OCI-LY3 (cell line): ENCODE measurements around the gene EPHB2.

Experiments used
- H2AFZ ChIP-seq: fragments of 200-600, 300-600 bp; shearing (Covaris generic); 2 replicates; pipeline ENCODE4 v1.6.0; 2014; ENCODE audit warnings: antibody characterized with exemption, low read depth, low read length
- H3K27ac ChIP-seq: fragments of 200-600, 300-600 bp; sonication (generic); 2 replicates; pipeline ENCODE4 v1.5.1; 2014; ENCODE audit warnings: mild to moderate bottlenecking, low read length, moderate library complexity, mixed read lengths
- H3K27me3 ChIP-seq: fragments of 200-600, 300-600 bp; sonication (generic); 2 replicates; pipeline ENCODE4 v1.6.1; 2014; ENCODE audit warnings: low read depth, low read length, mixed read lengths
- H3K36me3 ChIP-seq: fragments of 200-600, 300-600 bp; sonication (generic); replicated peaks from 2 replicates; pipeline ENCODE3; 2014; ENCODE audit warnings: low read depth, low read length, mixed read lengths
- H3K4me1 ChIP-seq: fragments of 300-600, 200-600 bp; sonication (generic); 2 replicates; pipeline ENCODE4 v1.6.1; 2014; ENCODE audit warnings: low read length, mixed read lengths
- H3K4me2 ChIP-seq: fragments of 200-600, 300-600 bp; sonication (generic); 2 replicates; pipeline ENCODE4 v1.6.1; 2014; ENCODE audit warnings: low read length, mixed read lengths
- H3K4me3 ChIP-seq: fragments of 300-600, 200-600 bp; sonication (generic); 2 replicates; pipeline ENCODE4 v1.5.1; 2014; ENCODE audit warnings: antibody characterized with exemption, mild to moderate bottlenecking, low read length, moderate library complexity
- H3K79me2 ChIP-seq: fragments of 300-600, 200-600 bp; shearing (Covaris generic); 2 replicates; pipeline ENCODE4 v1.6.1; 2014; ENCODE audit warnings: mild to moderate bottlenecking, low read length, mixed read lengths
- H3K9ac ChIP-seq: fragments of 300-600, 200-600 bp; shearing (Covaris generic); 2 replicates; pipeline ENCODE4 v1.6.0; 2014; ENCODE audit warnings: mild to moderate bottlenecking, low read length, moderate library complexity
- H3K9me3 ChIP-seq: fragments of 200-600, 300-600 bp; shearing (Covaris generic); 2 replicates; pipeline ENCODE4 v1.6.1; 2014; ENCODE audit warnings: low read length, mixed read lengths; ENCODE audit not compliant: insufficient read depth
- H4K20me1 ChIP-seq: fragments of 200-600, 300-600 bp; sonication (generic); 2 replicates; pipeline ENCODE4 v1.6.1; 2016; ENCODE audit warnings: low read length, mixed read lengths; ENCODE audit not compliant: insufficient read depth
- CTCF ChIP-seq: fragments of 200-600, 300-600 bp; sonication (generic); IDR thresholded peaks from 2 replicates; pipeline ENCODE4 v1.5.1; 2014; ENCODE audit warnings: antibody characterized with exemption, low read length, low read depth
- EZH2phosphoT487 ChIP-seq: fragments of 200-600 bp; shearing (Covaris generic); IDR thresholded peaks from 2 replicates; pipeline ENCODE4 v1.6.1; 2018; ENCODE audit warnings: antibody characterized with exemption, mixed run types, low read depth

EPHB2 gene

GRCh38 chr1:22755641-22756040 is 45.0 kb downstream of the EPHB2 start:
- H3K4me1 ChIP-seq: peaks cover 29% of the 10 kb centered on the region

GRCh38 chr1:22756125-22756735 is 45.6 kb downstream of the EPHB2 start:
- Histone ChIP-seq H3K27ac (no peak overlapping the region), H2AFZ (no peak overlapping the region), H3K9ac (no peak overlapping the region), H4K20me1 (no peaks in the 10 kb centered on the region), H3K79me2 (no peaks in the 10 kb centered on the region; the same call in 1 of the 2 replicates), H3K4me3 (no peak overlapping the region), H3K4me2 (no peak overlapping the region), H3K27me3 (no peaks in the 10 kb centered on the region), H3K9me3 (no peaks in the 10 kb centered on the region), H3K4me1 (peaks cover 26% of the 10 kb centered on the region), H3K36me3 (no peaks in the 10 kb centered on the region)
- TF ChIP-seq CTCF (no peak), EZH2phosphoT487 (no peak)

More at GRCh38 chr1:22755641-22756040, 45.0 kb downstream of the EPHB2 start:
- Histone ChIP-seq H3K27ac (no peak overlapping the region), H3K9me3 (no peaks in the 10 kb centered on the region), H3K4me2 (no peak overlapping the region), H3K27me3 (no peaks in the 10 kb centered on the region), H2AFZ (no peak overlapping the region), H3K4me3 (no peak overlapping the region), H3K36me3 (no peaks in the 10 kb centered on the region), H3K9ac (no peak overlapping the region), H4K20me1 (no peaks in the 10 kb centered on the region), H3K79me2 (no peaks in the 10 kb centered on the region; the same call in 1 of the 2 replicates)
- no peak for TF ChIP-seq CTCF
- TF ChIP-seq EZH2phosphoT487: no peak

- Histone ChIP-seq H3K9me3 (no peaks in the 10 kb centered on the region), H3K9ac (no peak overlapping the region), H3K36me3 (no peaks in the 10 kb centered on the region), H3K79me2 (no peaks in the 10 kb centered on the region), H3K27me3 (no peaks in the 10 kb centered on the region), H3K4me1 (peaks cover 11% of the 10 kb centered on the region), H3K4me2 (no peak overlapping the region), H4K20me1 (no peaks in the 10 kb centered on the region), H2AFZ (no peak overlapping the region), H3K27ac (no peak overlapping the region), H3K4me3 (no peak overlapping the region)
- TF ChIP-seq EZH2phosphoT487 (no peak), CTCF (no peak)
Measured at GRCh38 chr1:22760455-22760854, 49.8 kb downstream of the EPHB2 start.

- H3K9ac ChIP-seq: no peak overlapping the region
- H2AFZ ChIP-seq: no peak overlapping the region
- H3K4me2 ChIP-seq: no peak overlapping the region
- TF ChIP-seq CTCF (no peak), EZH2phosphoT487 (no peak)
- no peaks in the 10 kb centered on the region for H4K20me1 ChIP-seq
- no peaks in the 10 kb centered on the region for H3K36me3 ChIP-seq
- no peaks in the 10 kb centered on the region for H3K79me2 ChIP-seq
- H3K9me3 ChIP-seq: no peaks in the 10 kb centered on the region
- H3K27ac ChIP-seq: no peak overlapping the region
- no peaks in the 10 kb centered on the region for H3K27me3 ChIP-seq
- peaks cover 9% of the 10 kb centered on the region for H3K4me1 ChIP-seq
- no peak overlapping the region for H3K4me3 ChIP-seq
Measured at GRCh38 chr1:22761101-22761500, 50.5 kb downstream of the EPHB2 start.
